ENCODE results near the gene NXPH2.
"Not testable (repeated sequence)": the region's sequence is repeated elsewhere in the genome, so short reads cannot be mapped to it uniquely, and the experiment has no call there.

Gene NXPH2

DNA sequence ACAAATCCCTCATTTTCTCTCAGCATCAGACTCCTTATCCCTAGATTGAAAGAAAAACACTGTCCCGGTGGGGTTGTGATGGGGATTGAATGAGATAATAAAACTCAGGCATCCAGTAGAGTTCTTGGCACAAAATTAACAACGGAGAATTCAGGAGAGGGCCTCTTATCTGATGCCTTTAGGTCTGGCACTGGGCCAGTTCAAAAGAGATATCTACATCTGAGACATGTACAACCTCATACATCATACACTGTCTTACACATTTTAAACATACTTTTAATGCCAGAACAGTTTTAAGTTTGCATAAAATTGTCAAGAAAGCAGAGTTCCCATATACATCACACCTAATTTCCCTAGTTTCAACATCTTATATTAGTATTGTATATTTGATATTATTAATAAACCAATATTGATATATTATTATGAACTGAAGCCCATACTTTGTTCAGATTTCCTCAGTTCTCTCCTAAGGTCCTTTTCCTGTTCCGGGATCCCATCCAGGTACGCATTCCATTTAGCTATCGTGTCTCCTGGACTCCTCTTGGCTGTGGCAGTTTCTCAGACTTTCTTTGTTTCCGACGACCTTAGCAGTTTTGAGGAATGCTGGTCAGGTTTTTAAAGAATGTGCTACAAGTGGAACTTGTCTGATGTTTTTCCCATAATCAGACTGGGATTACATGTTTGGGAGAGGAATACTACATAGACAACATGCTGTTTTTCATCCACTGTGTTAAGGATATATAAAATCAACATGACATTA is 27.8 kb downstream of the NXPH2 start:
- DNase-seq, result no peak

- peak; percentile 28 for DNase-seq
Measured at GRCh38 chr2:138744713-138745112, 35.5 kb downstream of the NXPH2 start.

DNA sequence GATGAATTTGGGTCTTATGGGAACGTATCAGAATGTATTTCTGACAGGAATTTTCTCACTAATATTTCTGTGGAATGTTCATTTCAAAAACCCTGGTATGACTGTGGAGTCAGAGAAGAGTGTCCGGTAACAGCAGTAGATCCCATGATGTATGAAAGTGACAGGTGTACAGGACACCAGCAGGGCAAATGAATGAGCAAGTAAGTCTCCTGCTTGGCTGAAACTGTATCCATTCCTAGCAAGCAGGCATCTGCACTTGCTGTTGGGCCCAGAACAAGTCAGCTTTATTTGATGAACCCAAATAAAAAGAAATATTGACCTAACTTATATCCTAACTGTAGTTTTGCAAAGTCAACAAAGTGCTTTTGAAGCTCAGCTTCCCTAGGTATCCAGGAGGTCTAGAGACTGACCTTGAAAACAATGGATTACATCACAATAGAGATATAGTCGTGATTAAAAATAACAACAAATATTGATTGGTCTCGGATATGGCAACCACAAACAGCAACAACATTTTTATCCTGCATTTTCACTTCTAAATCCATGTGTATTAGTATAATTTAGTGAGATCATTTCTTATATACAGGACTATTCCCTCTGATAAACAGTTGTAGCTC is 37.6 kb downstream of the NXPH2 start:
- DNase-seq, result no peak

DNA sequence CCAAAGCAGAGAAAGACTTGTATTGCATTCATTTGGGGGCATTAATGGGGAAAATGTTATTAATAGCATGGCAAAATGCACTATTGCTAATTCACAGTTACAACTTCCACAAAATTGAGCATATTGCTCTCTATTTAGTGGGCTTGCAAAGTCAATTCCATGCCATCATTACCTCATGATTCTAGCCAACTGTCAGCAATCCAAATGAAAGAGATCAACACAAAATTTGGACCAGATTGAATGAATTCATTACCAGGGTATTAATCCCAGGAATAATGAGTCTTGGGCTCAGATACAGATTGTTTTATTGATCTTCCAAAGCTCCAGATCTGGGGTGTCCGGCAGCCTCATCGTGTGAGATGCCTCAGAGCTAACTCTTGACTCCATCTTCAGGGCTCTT is 38.3 kb downstream of the NXPH2 start:
- no peak for DNase-seq

GRCh38 chr2:138737009-138737554 is 43.1 kb downstream of the NXPH2 start:
- DNase-seq, result not testable (repeated sequence)

DNA sequence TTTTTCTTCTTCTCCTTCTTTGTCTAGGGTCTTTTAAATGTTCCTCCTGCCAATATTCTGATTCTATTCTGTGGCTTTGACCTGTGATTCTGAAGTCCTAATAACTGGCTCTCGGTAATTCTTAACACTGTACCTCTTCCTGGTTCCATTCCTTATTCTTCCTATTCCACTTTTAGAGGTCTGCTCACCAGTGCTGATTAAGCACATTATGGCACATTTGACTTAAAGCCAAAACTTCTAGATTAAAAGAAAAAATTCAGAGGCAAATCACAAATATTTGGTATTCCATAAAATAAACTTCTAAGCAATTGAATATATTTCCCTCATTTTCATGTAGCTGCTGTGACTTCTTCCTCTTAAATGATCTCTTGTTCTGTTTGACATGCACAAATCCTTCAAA is 47.5 kb downstream of the NXPH2 start:
- DNase-seq, result no peak

DNA sequence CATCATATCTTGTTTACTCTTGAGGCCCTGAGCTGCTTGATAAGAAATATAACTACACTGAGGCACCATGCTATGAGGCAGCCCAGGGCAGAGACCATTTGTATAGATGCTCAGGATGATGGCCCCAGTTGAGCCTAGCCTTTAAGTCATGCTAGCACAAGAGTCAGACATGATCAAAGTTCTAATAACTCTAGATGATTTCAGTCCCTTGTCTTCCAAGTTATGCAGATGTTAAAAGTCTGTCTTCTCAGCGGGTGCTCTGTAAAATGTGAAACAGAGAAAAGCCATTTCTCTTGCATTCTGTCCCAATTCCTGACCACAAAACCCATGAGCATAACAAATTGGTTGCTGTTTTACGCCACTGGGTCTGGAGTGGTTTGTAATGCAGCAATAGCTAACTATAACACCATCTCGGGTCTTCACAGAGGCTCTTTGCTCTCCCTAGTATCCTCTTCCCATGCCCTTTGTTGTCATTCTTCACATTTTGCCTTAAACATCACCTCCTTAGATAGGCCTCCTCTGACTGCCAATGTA is 49.6 kb downstream of the NXPH2 start:
- no peak for DNase-seq

DNA sequence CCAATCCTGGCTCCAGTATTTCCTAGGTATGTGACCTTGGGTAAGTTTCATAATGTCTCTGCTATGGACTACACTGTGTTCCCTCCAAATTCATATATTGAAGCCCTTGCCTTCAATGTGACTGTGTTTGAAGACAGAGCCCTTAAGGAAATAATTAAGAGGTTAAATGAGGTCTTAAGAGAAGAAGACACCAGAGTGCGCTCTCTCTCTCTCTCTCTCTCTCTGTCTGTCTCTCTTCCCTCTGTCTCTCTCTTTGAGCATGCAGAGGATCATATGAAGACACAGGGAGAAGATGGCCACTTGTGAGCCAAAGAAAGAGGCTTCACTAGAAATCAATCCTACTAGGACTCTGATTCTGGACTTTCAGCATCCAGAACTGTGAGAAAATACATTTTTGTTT is 52.2 kb downstream of the NXPH2 start:
- DNase-seq, result no peak

- DNase-seq, result no peak
Measured at GRCh38 chr2:138726681-138727080, 53.5 kb downstream of the NXPH2 start.

DNA sequence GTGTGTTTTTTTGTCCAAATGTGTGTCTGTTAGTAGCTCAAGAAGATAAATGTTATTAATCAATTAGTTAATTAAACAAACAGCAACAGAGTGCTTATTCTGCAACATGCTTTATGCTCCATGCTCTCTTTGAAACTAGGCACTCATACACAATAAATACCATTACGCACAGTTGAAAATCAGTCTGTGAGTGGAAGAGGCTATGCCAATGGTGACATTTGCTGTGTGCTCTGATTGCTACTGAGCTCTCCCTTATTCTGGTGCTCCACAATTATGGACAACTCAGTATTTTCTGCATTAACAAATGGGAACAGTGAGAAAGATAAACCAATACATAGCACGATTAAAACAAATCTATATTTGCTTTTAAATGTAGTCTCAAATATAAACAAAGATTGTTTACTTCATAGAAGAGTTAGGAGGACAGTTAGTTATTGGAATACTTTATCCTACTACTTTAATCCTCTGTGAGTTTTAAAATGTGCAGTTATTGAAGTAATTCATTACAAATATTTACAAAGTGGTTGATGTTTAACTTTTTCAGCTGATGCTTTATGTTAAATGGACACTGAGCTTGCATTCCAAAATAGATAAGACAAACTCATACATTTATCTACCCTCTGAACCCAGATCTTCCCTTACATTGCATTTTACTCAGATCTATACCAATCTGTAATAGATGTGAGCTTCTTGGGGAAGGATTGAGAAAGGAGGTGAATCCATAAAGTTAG is 55.3 kb downstream of the NXPH2 start:
- DNase-seq, result no peak

GRCh38 chr2:138724327-138724726 is 55.9 kb downstream of the NXPH2 start:
- DNase-seq, result no peak

DNA sequence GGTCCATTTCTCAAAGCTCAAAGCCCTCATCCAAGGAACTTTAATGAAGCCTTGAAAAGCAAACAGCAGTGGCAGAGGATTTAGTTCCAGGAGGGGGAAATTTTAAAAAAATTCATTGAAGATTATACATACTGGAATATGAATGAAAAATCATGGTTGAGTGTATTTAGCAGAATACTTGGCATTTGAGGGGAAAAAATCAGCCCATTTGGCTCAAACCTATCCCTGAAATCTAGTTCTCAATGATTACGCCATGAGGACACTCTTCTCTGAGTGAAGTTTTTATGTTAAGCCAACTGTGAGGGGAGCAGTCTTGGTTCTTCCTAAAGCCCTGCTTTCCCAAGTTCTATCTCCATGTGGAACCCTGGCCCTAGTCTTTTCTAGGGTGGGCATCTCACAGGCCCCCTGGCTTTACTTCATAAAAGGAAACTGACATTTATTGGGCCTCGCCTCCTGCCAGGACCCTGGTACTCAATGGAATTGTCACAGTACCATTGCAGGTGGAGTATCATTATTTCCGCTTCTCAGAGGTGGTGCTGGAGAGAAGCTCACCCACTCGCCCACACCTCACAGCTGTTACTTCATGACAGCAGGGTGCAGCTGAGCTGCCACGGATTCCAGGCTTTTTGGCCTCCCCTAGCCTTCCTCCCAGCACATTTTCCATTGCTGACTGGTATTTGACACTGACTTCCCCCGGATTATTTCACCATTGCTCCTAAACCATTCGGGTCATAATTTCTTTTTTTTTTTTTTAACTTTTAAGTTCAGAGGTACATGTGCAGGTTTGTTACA is 56.8 kb downstream of the NXPH2 start:
- DNase-seq, result no peak

DNA sequence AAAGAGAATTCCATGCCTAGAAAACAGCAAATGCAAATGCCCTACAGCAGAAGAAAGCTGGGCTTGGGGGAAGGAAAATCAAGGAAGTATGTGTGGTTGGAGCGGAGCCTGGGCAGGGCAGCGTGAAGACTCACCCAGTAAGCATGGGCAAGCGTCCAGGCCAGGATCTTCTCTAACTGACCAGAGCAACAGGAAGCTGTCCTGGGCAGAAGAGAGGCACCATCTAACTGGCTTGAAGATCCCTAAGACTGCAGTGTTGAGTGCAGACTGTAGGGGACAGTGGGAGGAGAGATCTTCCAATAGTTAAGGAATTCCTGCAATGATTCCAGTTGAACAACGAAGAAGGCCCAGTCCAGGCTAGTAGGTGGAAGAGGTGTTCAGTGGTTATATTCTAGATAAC is 57.9 kb downstream of the NXPH2 start:
- no peak for DNase-seq

DNA sequence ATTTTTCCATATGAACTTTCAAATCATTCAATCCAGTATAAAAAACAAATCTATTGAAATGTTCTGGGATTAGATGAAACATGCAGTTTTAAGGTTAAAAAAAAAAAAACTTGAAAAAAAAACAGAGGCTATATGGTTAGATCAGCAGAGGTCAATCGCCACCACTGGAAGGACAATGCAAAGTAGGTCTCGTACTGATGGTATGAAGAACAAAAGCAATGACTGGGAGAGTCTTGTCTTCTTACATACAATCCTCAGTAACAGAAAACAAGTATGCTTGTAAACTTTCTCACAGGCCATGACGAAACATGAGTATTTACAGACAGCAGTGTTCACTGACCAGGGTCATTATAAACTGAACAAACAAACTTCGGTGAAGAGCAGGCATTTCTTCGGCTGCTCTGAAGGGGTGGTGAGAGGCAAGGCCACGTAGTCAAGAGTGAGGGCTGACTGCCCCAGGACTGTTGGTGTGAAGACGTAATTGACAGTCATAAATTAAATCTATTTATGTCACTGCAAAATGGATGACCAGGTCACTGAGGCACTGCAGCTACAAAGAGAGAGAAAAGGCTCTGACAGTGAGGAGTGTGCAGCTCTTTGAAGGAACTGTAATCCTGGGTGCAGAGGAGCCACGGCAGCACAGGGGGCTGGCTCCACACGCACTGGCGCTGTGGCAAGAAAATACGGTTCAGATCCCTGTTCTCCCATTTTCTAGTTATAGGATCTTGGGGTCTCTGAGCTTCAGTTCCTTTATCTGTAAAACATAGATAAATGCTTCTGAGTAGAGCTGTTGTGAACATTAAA is 60.0 kb downstream of the NXPH2 start:
- no peak for DNase-seq

DNA sequence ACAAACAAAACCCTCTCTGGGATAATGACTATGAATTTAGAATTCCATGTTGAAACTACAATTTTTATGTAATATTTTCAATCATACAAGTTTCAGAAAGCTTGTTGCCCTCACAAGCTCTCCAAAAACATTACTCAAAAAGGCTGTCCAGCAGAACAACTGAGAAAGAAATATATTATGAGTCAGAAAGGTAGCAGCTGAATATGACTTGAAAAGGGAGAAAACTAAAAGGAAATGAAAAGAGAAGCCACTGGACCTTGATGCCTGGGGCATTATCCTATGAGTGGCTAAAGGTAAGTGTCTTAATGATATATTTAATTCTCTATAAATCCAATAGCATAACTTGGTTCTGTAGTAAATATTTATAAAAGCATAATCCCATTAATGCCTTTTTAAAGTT is 61.8 kb downstream of the NXPH2 start:
- DNase-seq, result no peak

GRCh38 chr2:138716183-138716582 is 64.0 kb downstream of the NXPH2 start:
- no peak for DNase-seq

- DNase-seq, result no peak
Measured at GRCh38 chr2:138713504-138713903, 66.7 kb downstream of the NXPH2 start.

DNA sequence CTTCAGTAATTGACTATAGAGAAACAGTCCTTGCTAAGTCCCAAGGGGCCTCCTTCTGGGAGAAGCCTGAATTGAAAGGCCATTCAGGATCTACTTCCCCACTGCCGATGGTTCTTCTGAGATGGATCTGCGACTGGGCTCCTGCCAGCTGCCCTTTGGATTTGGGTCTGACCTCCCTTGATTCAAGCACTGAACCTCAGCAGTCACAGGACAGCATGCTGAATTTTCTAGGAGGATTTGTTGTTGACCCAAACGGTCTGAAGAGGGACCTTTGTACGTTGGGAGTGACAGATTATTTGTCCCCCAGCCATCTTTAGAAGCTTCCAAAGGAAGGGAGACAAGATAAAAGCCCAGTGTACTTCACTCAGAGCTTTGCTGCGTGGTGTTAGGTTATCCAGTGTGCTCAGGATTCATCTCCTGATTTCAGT is 67.1 kb downstream of the NXPH2 start:
- no peak for DNase-seq

- no peak for DNase-seq
Measured at GRCh38 chr2:138712212-138712979, 67.8 kb downstream of the NXPH2 start.

GRCh38 chr2:138711812-138712211 is 68.4 kb downstream of the NXPH2 start:
- peak; percentile 9 for DNase-seq

- peak; percentile 23 for DNase-seq
Measured at GRCh38 chr2:138708682-138709241, 71.4 kb downstream of the NXPH2 start.

All from DMS79 treated with DMSO at 0.1 percent for 48 hours (cell line).